Lower leg skin (tissue), 4 donors: ENCODE data around the gene ZBTB24. TPM values are rescaled to one million over a fixed set of nuclear protein-coding genes. Genes with fewer than 3 reads are reported as not detected.

Experiments
- DNase-seq, 2 donors: peaks; one replicate each; pipeline ENCODE4 v3.0.0-alpha.2; 2019; ENCODE audit warnings: low spot score in 2 of 2
- H3K4me3 ChIP-seq: fragments of 200-600 bp; sonication (generic); 2 replicates; pipeline ENCODE4 v1.5.1; 2017; ENCODE audit warnings: mild to moderate bottlenecking, low read depth; ENCODE audit not compliant: poor library complexity, severe bottlenecking
- POLR2A ChIP-seq, 2 donors: fragments of 450-650 bp; IDR thresholded peaks; one replicate each; pipeline ENCODE4 v1.6.1; 2016 to 2017; ENCODE audit warnings: antibody characterized with exemption in 2 of 2, mild to moderate bottlenecking in 1 of 2, moderate library complexity in 1 of 2
- WGBS, 2 donors: methylation state at CpG; one replicate each; pipeline ENCODE4 v1.1.5; 2018; 5-methylcytosine and 5-hydroxymethylcytosine counted together
- intact Hi-C: fragments of 100-400 bp; cut with DNase I; formaldehyde crosslinking; loops from one replicate; pipeline ENCODE4 v1.15.0; 2023; ENCODE audit warnings: low total_unique reads
- total RNA-seq, 4 donors: library from RNA; depleted of rRNA; stranded (reverse); fragments of >200 nt; gene quantifications; one replicate each; pipeline ENCODE4 v1.1.0, GENCODE V29; 2016
- TF ChIP-seq, protein P1 (sequence below), 3 donors: fragments of 450-650 bp; IDR thresholded peaks; one replicate each; pipeline ENCODE4 v1.5.1; 2016; ENCODE audit warnings: antibody characterized with exemption in 3 of 3, mild to moderate bottlenecking in 3 of 3, moderate library complexity in 2 of 3

ZBTB24 gene
- total RNA-seq, 4 donors from 2014 or later, result 8.4 to 11.8 (median 10.1) TPM

DNA sequence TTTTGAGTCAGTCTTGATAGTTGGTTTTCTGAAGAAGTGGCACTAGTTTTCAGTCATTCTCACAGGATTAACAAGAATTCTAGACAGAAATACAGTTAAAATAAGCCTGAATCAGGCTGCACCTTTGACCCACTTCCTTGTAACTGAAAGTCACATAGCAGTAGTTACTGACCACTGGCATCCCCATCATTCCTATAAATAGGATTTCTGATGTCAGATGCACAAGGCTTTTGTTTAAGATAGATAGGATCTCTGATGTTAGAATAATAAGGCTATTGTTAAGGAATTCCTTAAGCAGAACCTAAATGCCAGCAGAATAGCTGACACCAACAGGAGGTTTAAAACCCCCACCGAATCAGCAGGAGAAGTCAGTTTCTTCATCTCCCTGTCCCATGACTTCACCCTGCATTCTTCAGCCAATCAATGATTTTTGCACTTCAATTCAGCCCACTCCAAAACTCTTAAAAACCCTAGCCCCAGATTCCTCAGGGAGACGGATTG, 30.6 kb upstream of the ZBTB24 start:
- TF ChIP-seq, protein P1, sequence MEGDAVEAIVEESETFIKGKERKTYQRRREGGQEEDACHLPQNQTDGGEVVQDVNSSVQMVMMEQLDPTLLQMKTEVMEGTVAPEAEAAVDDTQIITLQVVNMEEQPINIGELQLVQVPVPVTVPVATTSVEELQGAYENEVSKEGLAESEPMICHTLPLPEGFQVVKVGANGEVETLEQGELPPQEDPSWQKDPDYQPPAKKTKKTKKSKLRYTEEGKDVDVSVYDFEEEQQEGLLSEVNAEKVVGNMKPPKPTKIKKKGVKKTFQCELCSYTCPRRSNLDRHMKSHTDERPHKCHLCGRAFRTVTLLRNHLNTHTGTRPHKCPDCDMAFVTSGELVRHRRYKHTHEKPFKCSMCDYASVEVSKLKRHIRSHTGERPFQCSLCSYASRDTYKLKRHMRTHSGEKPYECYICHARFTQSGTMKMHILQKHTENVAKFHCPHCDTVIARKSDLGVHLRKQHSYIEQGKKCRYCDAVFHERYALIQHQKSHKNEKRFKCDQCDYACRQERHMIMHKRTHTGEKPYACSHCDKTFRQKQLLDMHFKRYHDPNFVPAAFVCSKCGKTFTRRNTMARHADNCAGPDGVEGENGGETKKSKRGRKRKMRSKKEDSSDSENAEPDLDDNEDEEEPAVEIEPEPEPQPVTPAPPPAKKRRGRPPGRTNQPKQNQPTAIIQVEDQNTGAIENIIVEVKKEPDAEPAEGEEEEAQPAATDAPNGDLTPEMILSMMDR (IDR thresholded peaks at IDR 0.05), result no peak
- TF ChIP-seq POLR2A (IDR thresholded peaks at IDR 0.05), result no peak
- 71 to 74% methylated on average over 2 of the region's 2 CpGs for whole genome bisulfite sequencing, 2 donors
- no peak overlapping the region for H3K4me3 ChIP-seq
- DNase-seq, result no peak
- intact Hi-C loops, result loop anchor here (10.0 kb wide), 1 partner anchor 161 kb away; no protein-coding TSS in a partner anchor

DNA sequence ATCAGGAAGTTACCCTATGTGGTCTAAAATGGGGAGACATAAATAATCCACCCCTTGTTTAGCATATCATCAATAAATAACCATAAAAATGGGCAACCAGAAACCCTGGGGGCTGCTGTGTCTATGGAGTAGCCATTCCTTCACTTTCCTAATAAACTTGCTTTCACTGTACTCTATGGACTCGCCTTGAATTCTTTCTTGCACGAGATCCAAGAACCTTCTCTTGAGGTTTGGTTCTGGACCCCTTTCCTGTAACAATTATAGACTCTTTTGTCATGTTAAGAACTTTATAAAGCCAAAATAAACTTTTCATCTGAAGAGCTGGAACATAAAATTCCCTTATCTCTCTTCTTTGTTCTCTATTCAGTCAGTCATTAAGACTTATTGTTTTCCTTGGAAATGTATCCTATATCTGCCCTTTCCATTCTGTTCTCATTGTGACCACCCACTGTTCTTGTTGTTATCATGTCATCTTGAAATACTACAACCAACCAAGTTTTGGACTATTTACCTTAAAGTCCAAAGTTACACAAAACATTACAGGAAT, 29.3 kb upstream of the ZBTB24 start:
- DNase-seq, result no peak
- TF ChIP-seq, protein P1 (IDR thresholded peaks at IDR 0.05), result no peak
- no peak for TF ChIP-seq POLR2A (IDR thresholded peaks at IDR 0.05)
- WGBS, 2 donors, result 82 to 92% methylated on average over 2 of the region's 2 CpGs
- intact Hi-C loops, result loop anchor here (10.0 kb wide), 1 partner anchor 162 kb away; no protein-coding TSS in a partner anchor
- H3K4me3 ChIP-seq, result no peak overlapping the region

DNA sequence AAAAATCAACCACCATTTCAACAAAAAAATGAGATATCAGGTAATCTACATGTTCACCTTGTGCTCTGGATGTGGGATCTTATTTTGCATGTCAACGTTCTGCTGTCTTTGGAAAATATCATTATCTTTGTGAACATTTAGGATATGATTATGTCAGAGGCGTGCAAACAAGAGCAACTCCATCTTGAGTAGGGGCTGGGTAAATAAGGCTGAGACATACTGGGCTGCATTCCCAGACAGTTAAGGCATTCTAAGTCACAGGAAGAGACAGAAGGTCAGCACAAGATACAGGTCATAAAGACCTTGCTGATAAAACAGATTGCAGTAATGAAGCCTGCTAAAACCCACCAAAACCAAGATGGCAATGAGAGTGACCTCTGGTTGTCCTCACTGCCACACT, 28.8 kb upstream of the ZBTB24 start:
- no peak for TF ChIP-seq POLR2A (IDR thresholded peaks at IDR 0.05)
- 85 to 90% methylated on average over 2 of the region's 2 CpGs for WGBS, 2 donors
- H3K4me3 ChIP-seq, result no peak overlapping the region
- DNase-seq, result no peak
- intact Hi-C loops, result loop anchor here (10.0 kb wide), 1 partner anchor 163 kb away; no protein-coding TSS in a partner anchor

DNA sequence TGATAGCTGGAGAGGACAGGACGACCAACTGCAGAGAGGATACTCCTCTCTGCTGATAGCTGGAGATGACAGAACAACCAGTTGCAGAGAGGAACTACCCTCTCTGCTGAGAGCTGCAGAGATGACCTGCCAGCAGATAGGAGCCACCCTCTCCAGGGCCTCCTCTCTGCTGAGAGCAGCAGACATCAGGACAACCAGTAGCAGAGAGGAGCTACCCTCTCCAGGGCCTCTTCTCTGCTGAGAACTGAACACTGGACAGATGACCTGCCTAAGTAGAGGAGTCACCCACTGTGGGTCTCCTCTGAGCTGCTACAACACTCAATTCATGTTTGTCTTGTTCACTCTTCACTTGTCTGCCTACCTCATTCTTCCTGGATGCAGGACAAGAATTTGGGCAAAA, 27.3 kb upstream of the ZBTB24 start:
- intact Hi-C loops, result loop anchor here (10.0 kb wide), 1 partner anchor 164 kb away; no protein-coding TSS in a partner anchor
- WGBS, 2 donors, result 87 to 100% methylated on average over 1 of the region's 1 CpG
- no peak overlapping the region for H3K4me3 ChIP-seq
- TF ChIP-seq, protein P1 (IDR thresholded peaks at IDR 0.05), result no peak
- TF ChIP-seq POLR2A (IDR thresholded peaks at IDR 0.05), result no peak
- DNase-seq, result no peak

DNA sequence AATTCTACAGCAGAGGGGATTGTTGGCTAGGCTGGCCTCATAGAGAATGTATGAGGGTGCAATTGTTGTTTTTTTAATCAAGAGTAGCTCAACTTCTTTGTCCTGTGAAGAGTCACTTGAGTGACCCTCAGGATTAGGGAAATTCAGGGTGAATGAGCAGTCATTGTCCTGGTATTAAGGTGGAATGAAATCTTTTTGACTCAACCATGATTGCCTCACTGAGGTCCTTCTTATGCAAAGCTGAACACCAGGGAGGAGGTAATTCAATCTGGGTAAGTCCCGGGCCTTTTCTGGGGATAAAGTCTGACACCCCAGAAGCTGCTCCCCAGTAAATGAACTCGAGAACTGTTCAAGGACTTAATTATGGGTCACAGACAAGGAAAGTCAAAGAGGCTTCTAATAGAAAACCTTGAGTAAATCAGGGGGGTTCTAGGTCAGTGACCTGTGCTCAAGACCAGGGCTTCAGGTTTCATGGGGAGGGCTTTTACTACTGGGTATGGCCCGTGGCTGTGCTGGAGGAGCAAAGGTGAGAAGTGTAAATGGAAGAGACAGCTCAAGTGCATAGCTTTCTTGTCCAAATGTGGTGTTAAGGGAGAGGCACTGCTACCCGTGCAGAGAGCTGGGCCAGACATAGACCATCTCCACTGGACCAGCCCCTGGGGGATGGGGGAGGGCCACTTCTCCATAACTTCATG, 25.3 kb upstream of the ZBTB24 start:
- WGBS, 2 donors, result 82 to 88% methylated on average over 4 of the region's 4 CpGs
- H3K4me3 ChIP-seq, result no peak overlapping the region
- no peak for DNase-seq
- intact Hi-C loops, result no loop called here
- TF ChIP-seq, protein P1 (IDR thresholded peaks at IDR 0.05), result no peak
- no peak for TF ChIP-seq POLR2A (IDR thresholded peaks at IDR 0.05)

DNA sequence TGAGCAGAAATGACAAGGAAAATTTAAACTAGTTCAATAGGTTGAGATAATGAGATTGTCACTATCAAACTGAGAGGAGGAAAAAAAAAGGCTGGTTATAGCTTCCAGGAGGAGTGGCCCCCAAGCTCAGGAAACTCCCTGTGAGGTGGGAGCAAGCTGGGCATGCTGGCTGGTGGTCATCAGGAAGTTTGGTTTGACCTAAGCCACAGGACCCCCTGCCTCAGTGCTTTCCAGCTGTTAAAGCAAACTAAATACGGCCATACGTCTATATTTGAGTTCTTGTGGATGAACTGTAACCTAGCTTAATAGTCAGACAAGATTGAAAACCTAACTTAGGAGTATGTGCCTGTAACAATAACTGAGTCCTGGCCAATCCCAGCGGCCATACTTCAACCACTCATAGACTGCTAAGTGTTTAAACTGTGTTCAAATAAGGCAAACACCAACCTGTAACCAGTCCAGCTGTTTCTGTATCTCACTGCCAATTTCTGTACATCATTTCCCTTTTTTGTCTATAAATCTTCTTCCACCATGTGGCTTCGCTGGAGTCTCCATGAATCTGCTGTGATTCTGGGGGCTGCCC, 24.6 kb upstream of the ZBTB24 start:
- WGBS, 2 donors, result 76 to 82% methylated on average over 4 of the region's 4 CpGs
- DNase-seq, result no peak
- intact Hi-C loops, result no loop called here
- TF ChIP-seq, protein P1 (IDR thresholded peaks at IDR 0.05), result no peak
- TF ChIP-seq POLR2A (IDR thresholded peaks at IDR 0.05), result no peak
- H3K4me3 ChIP-seq, result no peak overlapping the region
